Measurements from ENCODE around the gene CELSR1. TPM values are rescaled to one million over a fixed set of nuclear protein-coding genes. Genes with fewer than 3 reads are reported as not detected.

The CELSR1 gene
- total RNA-seq, 1 donor from 2014 or later, result 0.27 TPM

- Mint-ChIP-seq H3K9me3 (ENCODE audit: unreplicated experiment) (peaks cover 19% of the 10 kb centered on the region), H3K4me3 (ENCODE audit: unreplicated experiment) (no peak overlapping the region), H3K4me1 (ENCODE audit: low read depth, unreplicated experiment) (peaks cover 12% of the 10 kb centered on the region), H3K27me3 (ENCODE audit: unreplicated experiment) (peaks cover 16% of the 10 kb centered on the region), H3K36me3 (ENCODE audit: unreplicated experiment) (peaks cover 10% of the 10 kb centered on the region), H3K27ac (ENCODE audit: unreplicated experiment) (no peak overlapping the region)
- TF ChIP-seq, protein P1, sequence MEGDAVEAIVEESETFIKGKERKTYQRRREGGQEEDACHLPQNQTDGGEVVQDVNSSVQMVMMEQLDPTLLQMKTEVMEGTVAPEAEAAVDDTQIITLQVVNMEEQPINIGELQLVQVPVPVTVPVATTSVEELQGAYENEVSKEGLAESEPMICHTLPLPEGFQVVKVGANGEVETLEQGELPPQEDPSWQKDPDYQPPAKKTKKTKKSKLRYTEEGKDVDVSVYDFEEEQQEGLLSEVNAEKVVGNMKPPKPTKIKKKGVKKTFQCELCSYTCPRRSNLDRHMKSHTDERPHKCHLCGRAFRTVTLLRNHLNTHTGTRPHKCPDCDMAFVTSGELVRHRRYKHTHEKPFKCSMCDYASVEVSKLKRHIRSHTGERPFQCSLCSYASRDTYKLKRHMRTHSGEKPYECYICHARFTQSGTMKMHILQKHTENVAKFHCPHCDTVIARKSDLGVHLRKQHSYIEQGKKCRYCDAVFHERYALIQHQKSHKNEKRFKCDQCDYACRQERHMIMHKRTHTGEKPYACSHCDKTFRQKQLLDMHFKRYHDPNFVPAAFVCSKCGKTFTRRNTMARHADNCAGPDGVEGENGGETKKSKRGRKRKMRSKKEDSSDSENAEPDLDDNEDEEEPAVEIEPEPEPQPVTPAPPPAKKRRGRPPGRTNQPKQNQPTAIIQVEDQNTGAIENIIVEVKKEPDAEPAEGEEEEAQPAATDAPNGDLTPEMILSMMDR (IDR thresholded peaks at IDR 0.05; ENCODE audit: partially characterized antibody, unreplicated experiment), result no peak
- no peak for DNase-seq
Measured at GRCh38 chr22:46571642-46572250, 34.3 kb upstream of the CELSR1 start.

DNA sequence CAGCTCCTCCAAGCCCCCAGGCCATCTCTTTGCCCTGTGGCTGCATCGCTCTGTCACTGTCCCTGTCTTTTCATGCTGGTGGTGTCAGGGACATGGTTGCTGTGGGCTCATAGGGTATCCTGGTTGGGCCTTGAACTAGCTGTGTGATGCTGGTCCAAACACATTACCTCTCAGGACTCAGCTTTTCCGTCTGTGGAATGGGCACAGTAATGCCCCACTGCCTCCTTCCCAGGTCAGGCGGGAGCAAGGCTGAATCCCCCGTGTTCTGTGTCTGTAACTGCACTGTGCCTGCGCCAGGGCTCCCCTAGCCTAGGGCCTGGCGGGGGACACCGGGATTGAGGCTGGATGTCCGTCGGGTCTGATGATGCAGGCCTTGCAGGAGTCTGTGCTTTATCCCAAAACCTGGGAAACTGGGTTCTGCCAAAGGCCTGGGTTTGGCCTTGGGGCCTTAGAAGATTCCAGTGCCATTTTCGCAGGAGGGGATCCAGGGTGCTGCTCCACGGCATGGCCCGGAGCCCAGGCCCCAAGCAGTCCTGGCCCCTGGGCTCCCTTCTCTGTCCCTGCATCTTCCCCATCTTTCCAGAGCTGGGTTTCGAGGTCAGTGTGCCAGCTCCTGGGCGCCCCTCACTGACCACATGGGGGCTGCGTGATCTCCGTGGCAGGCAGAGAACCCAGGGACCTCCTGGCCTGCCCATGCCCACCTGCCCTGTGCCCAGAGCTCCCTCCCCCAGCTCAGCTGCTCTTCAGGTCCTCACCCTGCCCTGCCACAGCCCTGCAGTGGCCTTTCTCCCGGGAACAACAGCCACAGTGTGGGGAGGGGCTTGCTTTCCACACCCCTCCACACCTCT is 32.7 kb upstream of the CELSR1 start:
- TF ChIP-seq, protein P1 (IDR thresholded peaks at IDR 0.05; ENCODE audit: partially characterized antibody, unreplicated experiment), result no peak
- Mint-ChIP-seq H3K36me3 (ENCODE audit: unreplicated experiment) (peaks cover 10% of the 10 kb centered on the region), H3K4me3 (ENCODE audit: unreplicated experiment) (no peak overlapping the region), H3K9me3 (ENCODE audit: unreplicated experiment) (peaks cover 20% of the 10 kb centered on the region), H3K4me1 (ENCODE audit: low read depth, unreplicated experiment) (peaks cover 10% of the 10 kb centered on the region), H3K27ac (ENCODE audit: unreplicated experiment) (no peak overlapping the region), H3K27me3 (ENCODE audit: unreplicated experiment) (peaks cover 14% of the 10 kb centered on the region)
- no peak for DNase-seq

- Mint-ChIP-seq H3K4me3 (ENCODE audit: unreplicated experiment) (no peak overlapping the region), H3K4me1 (ENCODE audit: low read depth, unreplicated experiment) (peaks cover 11% of the 10 kb centered on the region), H3K27ac (ENCODE audit: unreplicated experiment) (no peak overlapping the region), H3K27me3 (ENCODE audit: unreplicated experiment) (peaks cover 16% of the 10 kb centered on the region), H3K9me3 (ENCODE audit: unreplicated experiment) (peaks cover 18% of the 10 kb centered on the region), H3K36me3 (ENCODE audit: unreplicated experiment) (peaks cover 10% of the 10 kb centered on the region)
- TF ChIP-seq, protein P1 (IDR thresholded peaks at IDR 0.05; ENCODE audit: partially characterized antibody, unreplicated experiment), result no peak
- DNase-seq, result peak; percentile 53
Measured at GRCh38 chr22:46569055-46569847, 31.8 kb upstream of the CELSR1 start.

DNA sequence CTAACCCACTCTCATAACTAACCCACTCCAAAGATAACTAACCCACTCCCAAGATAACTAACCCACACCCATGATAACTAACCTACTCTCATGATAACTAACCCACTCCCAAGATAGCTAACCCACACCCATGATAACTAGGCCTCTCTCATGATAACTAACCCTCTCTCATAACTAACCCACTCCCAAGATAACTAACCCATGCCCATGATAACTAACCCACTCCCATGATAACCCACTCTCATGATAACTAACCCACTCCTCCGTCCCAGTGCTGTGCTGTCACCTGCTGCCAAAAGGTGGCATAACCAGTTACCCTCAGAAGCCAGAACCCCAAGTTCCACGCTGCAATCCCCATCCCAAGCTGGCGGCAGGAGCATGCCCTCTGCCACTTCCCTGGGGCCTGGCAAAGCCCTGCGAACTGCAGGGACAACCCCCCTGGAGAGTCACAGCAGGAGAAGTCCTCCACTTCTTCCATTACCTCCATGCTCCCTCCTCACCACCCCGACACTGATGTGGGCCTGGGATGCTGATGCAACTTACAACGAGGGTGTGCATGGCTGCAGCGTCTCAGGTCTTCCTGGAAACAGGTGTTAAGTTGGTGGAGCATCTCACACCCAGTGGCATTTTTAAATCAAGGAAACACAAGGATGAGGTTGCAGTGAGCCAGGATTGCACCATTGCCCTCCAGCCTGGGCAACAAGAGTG is 30.8 kb upstream of the CELSR1 start:
- peaks cover 10% of the 10 kb centered on the region for H3K36me3 Mint-ChIP-seq (ENCODE audit: unreplicated experiment)
- no peak overlapping the region for H3K4me3 Mint-ChIP-seq (ENCODE audit: unreplicated experiment)
- no peak overlapping the region for H3K27ac Mint-ChIP-seq (ENCODE audit: unreplicated experiment)
- H3K9me3 Mint-ChIP-seq (ENCODE audit: unreplicated experiment), result peaks cover 18% of the 10 kb centered on the region
- TF ChIP-seq, protein P1 (IDR thresholded peaks at IDR 0.05; ENCODE audit: partially characterized antibody, unreplicated experiment), result no peak
- DNase-seq, result no peak
- peaks cover 18% of the 10 kb centered on the region for H3K27me3 Mint-ChIP-seq (ENCODE audit: unreplicated experiment)
- peaks cover 13% of the 10 kb centered on the region for H3K4me1 Mint-ChIP-seq (ENCODE audit: low read depth, unreplicated experiment)

All from glutamatergic neuron (in vitro differentiated cells).